ENCODE results near the gene MDFI.

MDFI gene

DNA sequence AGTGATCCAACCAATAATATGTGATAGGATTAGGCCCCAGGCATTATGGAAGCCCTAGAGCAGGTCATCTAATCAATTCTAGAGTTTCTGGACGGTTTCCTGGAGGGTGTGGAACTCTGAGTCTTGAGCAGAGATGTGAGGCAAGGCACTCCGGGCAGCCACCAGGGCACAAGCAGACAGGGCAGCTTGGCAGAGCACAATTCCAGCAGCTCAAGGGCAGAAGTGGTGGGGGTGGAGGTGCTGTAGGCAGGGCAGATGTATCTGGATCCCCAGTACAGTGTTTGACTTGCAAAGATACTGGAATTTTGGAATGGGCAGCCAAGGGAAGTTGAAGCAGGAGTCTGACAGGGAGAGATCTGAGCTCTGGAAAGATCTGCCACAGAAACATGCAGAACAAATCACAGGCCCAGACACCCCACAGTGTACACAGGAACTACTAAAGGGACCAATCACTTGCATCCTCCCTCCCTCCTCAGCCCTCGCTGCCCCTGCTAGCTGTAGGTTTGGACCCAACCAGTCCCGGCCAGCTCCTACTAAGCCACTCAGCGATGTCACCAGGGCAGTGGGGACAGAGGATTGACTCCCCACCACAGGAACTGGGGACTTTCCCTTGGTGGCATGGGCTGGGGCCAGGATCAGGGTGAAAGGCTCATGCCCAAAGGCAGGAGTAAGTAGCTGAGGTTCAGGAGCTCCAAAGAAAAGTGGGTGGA is 50.1 kb downstream of the MDFI start:
- no peak for DNase-seq (ENCODE audit: low read depth)

DNA sequence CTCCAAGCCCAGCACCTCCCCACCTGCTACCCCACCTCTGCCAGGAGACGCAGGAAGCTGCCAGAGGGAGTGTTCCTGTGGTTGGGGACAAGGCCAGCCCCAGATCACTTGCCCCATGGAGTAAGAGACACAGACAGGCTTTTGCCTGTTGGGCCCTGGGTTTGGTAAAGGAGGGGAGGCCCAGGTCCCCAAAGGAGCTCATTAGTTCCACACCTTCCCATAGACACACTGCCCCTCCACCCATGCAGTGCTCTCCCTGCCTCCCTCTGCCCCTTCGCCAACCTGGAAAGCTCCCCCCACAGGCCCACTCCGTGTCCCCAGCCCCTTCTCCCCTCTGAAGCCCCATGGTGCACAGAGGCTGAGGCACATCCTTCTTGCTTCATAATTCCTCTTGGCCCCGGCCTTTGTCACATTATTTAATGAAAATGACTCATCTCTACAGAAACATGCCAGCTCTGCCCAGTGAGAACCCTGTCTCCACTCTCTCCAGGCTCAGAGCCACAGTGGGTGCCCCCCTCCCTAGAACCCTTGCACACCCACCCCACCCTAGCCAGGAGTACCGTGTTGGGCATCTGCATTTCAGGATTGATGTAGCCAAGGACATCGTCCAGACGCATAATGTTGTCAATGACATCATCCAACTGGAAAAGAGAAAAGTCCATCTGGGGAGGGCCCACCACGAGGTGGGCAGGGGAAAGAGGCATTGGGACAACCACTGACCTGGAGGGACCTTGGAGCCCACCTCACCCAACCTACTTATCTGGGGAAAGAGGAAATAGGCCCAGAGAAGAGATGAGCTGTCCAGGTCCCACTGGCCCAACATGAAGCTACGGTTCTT is 51.1 kb downstream of the MDFI start:
- no peak for DNase-seq (ENCODE audit: low read depth)

DNA sequence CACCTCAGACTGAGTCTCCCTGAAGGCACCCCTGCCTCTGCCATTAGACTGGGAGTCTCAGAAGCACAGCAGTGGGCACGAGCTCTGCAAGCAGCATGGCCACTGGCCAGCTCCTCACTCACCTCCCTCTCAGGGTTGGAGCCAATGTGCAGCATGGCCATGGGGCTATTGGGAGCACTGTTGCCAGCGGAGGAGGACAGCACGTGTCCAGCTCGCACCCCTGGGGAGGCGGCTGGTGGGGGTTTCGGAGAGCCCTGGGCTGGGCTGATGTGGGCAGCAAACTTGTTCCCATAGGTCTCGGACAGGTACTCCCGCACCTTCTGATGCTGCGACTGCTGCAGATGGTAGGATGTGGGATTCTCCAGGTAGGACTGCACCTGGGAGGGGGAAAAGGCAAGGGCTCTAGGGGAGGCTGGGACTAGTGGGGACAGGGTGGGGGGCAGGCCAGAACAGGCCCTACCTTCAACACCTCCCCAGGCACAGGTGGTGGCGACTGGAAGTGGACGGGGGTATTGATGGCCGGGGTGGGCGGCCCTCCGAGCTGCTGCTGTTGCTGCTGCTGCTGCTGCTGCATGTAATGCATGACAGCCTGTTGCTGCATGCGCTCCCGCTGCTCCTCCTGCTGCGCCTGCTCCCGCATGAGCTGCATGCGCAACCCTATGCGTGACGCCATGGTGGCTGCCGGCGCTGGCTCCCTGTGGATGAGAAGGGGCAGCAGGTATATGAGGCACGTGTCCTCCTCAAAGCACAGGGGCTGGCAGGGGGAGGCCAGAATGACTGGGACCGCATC is 52.5 kb downstream of the MDFI start:
- no peak for DNase-seq (ENCODE audit: low read depth)

DNA sequence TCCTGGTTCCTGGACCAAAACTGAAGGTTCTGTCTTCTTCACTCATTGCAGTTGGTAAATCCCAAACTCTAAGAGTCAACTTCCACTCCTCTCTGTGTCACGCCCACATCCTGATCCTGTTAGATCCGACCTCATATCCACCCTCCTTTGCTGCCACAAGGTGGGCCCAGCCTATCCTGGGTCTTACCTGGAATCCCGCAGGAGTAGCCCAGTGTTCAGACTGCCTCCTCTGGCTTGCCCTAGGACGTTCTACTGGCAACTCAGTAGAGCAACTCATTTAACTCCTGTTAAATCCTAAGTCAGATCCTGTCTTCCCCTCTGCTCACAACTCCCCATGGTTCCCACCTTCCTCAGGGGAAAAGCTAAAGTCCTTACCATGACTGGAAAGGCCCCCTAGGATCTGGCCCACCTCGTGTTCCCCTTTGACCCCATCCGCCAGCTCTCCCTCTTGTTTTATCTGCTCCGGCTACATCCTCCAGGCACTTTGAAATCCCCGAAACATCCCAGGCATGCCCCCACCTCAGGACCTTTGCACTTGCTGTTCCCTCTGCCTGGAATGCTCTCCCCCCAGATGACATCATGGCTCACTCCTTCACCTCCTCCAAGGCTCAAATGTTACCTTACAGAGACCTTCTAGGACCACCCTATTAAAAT is 53.3 kb downstream of the MDFI start:
- DNase-seq (ENCODE audit: low read depth): no peak

DNA sequence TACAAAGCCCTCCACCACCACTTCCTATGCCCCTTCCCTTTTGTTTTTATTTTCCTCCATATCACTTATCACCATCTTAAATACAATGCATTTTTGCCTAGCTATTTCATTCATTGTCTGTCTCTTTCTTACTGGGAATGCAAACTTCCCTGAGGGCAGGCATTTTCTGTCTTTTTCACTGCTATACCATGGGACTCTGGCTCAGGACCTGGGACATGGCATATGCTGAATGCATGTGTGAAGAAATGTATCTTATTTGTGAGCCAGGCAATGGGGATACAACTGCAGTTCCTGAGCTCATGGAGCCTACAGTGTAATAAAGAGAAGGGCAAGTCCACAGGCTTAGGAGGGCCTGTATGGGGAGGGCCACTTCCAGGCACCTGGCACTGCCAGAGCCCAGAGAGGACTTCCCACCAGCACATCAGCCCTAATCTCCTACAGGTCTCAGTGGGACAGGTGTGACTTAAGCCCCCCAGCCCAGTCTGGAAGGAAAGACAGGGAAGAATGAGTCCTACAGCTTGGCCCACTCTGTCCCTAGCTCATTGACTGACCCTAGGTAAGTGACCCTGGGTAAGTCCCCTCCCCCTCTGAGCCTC is 53.9 kb downstream of the MDFI start:
- DNase-seq (ENCODE audit: low read depth): no peak

DNA sequence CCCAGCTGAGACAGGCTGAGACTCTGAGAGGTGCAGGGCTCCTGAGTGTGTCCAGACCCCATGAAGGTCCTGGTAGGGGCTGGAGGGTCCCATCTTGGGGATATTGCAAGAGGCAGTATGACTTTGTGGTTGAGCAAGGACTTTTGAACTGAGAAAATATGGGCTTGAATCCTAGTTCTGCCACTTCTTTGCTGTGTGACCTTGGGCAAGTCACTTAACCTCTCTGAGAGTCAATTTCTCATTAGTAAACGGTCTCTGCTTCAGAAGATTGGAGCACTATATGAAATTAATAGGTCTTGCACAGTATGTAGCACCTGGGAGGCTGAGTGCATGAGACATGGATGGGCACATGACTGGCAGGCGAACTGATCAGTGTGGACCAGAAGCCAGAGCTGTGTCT is 54.5 kb downstream of the MDFI start:
- no peak for DNase-seq (ENCODE audit: low read depth)

DNA sequence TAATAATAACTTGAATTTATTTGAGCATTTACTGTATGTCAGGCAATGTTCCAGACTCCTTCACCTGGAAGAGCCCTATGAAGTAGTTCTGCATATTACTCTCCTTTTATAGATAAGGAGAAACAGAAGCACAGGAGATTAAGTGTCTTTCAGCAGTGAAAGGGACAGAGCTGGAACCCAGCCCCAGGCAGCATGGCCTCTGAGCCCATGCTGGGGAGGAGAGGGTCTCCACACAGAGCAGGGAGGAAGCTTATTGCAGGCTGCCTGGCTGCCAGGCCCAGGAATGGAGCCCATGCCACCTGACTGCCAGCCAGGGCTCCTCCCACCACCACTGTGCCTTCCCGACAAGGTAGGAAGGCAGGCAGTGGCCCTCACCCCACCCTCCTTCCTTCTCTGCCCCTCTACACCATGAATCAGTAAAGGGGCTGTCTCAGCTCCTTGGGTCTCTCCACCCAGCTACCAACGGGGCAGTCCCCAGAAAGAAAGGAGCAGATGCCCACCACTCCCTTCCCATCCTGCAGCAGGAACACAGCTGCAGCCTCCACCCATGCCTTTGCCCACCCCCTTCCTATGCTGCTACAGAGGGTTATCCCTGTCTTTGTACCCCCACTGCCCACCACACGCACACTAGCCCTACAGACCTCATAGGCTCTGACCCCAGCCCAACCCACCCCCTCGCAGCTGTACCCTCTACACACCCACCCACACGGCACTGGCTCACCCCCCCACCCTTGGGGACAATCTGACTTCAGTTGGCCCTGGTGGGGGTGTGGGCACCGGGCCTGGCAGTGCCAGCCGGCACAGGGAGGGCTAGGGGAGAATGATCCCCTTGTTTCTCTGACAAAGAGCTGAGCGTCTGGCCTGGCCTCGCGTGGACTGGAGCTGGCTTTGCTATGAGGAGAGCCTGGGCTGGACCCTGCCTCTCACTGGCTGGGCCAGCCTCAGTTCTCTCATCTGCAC is 55.3 kb downstream of the MDFI start:
- DNase-seq (ENCODE audit: low read depth): no peak

DNA sequence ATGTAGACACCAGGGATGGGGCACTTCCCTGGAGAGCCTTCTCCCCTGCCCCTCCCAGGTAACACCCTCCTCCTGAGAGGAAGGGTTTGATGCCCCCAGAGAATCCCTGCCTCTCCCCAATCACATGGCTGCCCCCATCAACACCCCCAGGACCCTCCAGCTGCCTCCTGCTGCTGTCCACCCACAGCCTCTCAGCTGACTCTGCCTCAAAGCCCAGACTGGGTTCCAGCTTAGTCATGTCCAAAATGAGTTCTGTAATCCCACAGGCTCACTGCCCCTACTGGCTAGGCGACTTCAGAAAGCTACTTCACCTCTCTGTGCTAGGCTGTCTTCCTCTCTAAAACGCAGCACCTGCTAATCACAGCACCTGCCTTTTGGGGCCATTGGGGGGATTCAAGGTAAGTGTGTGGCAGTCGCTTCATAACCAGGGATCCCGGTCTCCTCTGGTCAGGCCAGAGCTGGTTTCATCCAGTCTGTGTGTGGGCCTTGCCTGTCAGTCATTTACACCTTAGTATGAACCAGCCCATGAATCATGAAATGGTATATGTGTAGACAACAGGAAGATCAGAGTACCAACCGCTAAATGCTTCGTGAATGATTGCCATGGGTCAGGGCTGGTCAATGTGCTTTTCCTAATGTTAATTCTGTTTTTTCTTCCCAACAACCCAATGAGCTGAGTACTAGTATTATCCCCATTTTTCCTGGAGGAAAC is 56.7 kb downstream of the MDFI start:
- DNase-seq (ENCODE audit: low read depth): no peak

DNA sequence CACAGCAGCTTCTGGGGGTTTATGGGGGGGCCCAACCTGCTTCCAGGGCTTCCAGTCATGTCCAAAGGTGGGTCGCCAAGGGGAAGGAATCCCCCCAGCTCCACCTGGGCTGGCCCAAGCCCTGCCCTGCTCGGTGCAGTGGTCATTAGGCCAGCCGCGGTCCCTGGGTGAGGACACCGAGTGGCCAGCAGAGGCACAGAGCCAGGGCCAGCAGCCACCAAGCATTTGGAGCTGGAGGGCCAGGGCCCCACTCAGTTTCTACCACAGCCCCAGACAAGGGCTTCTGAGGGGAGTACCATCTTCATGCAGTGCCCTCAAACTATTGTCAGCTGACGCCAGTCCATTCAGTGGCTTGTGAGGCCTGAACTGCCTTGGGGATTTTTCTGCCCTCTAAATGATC is 57.6 kb downstream of the MDFI start:
- DNase-seq (ENCODE audit: low read depth): no peak

DNA sequence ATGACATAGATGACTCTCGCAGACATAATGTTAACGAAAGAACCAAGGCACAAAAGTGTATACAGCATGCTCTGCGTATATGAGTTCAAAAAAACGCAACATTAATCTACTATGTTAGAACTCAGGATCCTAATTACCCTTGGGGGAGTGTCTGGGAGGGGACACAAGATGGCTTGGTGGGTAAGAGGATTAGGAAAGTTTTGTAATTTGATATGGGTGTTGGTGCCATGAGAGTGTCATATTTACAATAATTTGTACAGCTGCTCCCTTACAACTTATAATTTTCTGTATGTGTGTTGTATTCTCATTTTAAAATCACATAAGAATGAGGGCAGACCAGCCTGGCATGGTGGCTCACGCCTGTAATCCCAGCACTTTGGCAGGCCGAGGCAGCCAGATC is 58.5 kb downstream of the MDFI start:
- DNase-seq (ENCODE audit: low read depth): no peak

DNA sequence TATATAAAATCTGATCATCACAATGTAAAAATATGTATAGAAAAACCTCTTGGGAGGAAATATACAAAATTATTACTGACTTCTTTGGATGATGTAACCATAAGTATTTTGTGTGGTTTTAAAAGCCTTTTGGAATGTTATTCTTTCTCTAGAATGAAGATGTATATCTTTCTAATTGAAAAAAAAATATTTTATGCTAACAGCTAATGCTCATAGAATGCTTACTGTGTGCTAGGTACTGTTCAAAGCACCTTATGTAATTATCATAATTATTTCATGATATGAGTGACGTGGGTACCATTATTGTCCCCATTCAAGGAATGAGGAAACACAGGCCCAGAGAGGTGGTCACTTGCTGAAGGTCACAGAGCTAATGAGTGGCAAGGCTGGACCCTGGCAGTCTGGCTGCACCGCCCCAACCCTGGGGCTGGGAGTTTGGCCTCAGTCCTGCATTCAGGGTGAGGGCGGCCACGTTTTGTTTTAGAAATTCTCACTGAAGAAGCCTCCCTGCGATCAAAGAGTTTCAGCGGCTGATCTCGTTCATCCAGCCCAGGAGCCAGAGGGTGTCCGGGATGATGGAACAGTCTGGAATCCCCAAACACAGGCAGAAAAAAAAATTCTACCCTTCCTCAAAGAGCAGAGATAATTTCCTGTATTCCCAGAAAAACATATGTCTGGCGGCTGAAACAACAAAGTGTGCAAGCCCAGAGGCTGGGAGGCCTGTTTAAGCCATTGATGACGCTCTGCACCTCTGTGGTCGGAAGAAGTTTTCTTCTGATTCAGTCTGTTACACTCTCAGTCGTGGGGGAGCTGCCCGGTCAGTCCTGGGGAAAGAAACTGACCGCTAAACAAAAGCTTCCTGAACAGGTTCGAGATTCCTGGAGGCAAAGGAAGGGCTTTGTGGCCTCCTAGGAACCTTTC is 59.9 kb downstream of the MDFI start:
- no peak for DNase-seq (ENCODE audit: low read depth)

DNA sequence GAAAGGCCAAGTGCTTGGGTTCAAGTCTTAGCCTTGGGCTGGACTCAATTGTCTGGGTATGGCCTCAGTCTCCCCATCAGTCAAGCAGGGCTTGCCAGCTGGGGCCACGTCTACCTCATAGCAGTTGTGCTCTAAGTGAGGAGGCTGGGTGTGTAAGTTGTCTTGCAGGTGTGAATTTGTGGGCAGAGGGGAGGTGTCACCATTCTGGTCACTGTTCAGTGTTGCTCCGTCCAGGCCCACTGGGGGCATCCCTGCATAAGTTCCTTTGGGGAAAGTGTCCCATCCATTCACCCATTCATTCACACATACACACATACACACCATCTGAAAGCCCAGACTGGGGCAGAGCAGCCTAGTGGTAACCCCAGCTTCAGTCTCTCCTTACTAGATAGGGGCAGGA is 60.8 kb downstream of the MDFI start:
- no peak for DNase-seq (ENCODE audit: low read depth)

DNA sequence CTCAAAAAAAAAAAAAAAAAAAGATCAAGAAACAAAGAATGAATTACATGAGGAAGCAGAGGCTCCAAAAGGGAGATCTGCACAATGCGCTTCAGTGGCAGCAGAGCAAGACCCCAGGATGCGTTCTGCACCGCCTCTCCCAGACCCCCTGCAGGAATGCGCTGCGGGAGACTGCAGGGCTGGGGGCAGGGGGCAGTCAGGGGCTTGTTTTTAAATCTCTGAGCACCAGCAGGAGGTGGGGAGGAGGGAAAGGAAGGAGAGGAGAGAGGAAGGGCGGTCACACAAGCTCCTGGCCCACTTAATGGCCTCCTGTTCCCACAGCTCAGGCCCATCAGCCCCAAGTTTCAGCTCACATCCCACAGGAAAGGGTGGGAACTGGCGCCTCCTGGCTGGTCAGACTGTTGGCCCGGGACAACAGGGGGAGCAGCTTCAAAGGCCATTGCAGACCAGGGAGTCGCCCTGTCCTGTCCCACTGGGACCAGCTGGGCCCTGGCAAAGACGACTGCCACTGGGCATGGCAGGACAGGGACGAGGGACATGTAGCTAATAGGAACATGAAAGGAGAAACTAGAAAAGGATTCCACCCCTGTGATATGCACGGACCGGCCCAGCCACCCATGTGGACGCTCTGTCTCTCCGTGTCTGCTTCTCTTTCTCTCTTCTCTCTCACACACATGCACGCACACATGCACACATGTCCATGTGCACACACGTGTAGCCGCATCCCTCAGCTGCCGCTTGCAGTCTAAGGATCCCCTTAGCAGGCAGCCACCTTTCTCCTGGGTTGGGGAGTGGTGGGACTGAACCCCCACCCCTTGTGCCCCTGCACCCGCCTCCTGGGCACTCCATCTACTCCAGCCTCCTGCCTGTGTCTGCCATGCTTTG is 62.4 kb downstream of the MDFI start:
- DNase-seq (ENCODE audit: low read depth): no peak

DNA sequence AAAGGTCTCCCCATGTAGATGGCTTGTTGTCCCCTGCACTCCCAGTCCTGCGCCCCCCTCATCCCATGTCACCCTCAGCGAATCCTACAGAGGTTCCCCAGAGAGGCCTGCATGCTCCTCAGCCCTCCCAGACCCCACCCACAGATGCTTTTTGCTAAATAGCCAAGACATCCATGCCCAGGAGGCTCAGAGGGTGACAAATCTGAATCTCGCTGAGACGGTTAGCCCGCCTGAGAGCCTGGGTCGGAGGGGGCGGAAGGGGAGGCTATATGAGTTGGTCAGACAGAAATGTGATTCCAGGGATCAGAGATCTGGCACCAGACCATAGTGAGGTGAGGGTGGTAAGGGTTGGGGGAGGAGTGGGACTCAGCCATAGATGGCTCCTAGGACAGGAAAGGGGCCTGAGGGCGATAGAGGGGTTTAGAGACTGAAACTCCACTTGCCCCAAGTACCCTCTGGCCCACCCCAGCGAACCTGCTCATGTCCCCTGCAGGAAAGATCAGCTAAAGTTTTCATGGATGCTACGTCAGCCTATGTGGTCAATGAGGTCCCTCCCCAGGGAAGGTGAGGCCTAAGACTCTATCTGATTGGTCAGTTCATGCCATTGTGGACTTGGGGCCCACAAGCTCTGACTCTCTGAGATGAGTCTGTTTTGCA is 63.9 kb downstream of the MDFI start:
- no peak for DNase-seq (ENCODE audit: low read depth)

DNA sequence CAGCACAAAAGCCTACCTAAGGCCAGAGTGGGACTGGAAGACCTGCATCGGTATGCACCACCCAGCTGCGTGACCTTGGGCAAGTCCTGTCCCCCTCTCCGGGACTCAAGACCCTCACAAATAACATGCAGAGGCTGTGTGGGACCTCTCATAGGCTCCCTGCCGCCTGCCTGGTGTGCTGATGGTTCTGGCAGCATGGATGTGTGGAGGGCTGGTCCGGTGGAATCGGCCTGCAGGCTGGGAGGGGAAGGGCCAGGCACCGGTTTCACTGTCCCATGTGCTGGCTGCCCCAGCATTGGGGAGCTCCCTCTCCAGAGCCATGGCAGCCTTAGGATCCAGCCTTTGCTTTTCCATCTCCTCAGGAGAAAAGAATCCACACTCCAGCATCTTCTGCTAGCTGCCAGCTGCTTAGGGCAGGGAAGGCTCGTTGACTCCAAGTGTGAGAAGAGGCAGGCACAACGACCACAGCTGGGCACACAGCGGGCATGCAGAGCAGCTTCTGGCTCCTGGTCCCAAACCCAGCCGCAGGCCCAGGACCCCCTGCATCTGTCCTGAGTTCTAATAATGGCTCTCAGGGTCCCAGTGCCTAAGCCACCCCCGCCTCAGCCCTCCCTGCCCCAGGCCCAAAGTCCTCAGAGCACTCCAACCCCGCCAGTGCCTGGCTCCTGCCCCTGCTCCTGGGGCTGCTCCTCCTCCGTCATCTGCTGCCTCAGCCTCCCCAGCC is 64.7 kb downstream of the MDFI start:
- DNase-seq (ENCODE audit: low read depth): no peak

All from stimulated activated CD4-positive, alpha-beta T cell treated with anti-CD3 and anti-CD28 coated beads, Interleukin-2, amount 100 ng/mL, for 4 hours (primary cell).